Fibroblast of skin of right biceps (primary cell): Measurements from ENCODE around the gene LMAN1L.

Experiments used
- DNase-seq: peaks from one replicate; pipeline ENCODE4 v3.0.0-alpha.2; 2013

Gene LMAN1L

GRCh38 chr15:74812533-74812932, at the start of gene LMAN1L:
TSS of gene LMAN1L (plus strand) at chr15:74812835. CDS start at chr15:74812855, 20 bp downstream.
- DNase-seq = no peak

- DNase-seq = no peak
Measured at GRCh38 chr15:74763416-74763815, 49.2 kb upstream of the LMAN1L start.

GRCh38 chr15:74767167-74768098, 45.2 kb upstream of the LMAN1L start:
- no peak for DNase-seq

GRCh38 chr15:74768099-74768770, 44.4 kb upstream of the LMAN1L start:
- peak; percentile 10 for DNase-seq

GRCh38 chr15:74768771-74769342, 43.8 kb upstream of the LMAN1L start:
- peak; percentile 51 for DNase-seq

- no peak for DNase-seq
Measured at GRCh38 chr15:74769463-74770025, 43.1 kb upstream of the LMAN1L start.

GRCh38 chr15:74770211-74770903, 42.3 kb upstream of the LMAN1L start:
- DNase-seq = no peak

- no peak for DNase-seq
Measured at GRCh38 chr15:74773329-74773728, 39.3 kb upstream of the LMAN1L start.

- no peak for DNase-seq
Measured at GRCh38 chr15:74773731-74774252, 38.8 kb upstream of the LMAN1L start.

GRCh38 chr15:74775132-74775562, 37.5 kb upstream of the LMAN1L start:
- DNase-seq = no peak

- no peak for DNase-seq
Measured at GRCh38 chr15:74775894-74776293, 36.7 kb upstream of the LMAN1L start.

- peak; percentile 48 for DNase-seq
Measured at GRCh38 chr15:74776821-74777768, 35.5 kb upstream of the LMAN1L start.

- no peak for DNase-seq
Measured at GRCh38 chr15:74777769-74778598, 34.7 kb upstream of the LMAN1L start.

GRCh38 chr15:74778599-74778970, 34.0 kb upstream of the LMAN1L start:
- no peak for DNase-seq

GRCh38 chr15:74779162-74779648, 33.4 kb upstream of the LMAN1L start:
- no peak for DNase-seq

GRCh38 chr15:74780523-74781430, 31.9 kb upstream of the LMAN1L start:
- peak; percentile 61 for DNase-seq

- DNase-seq = peak; percentile 76
Measured at GRCh38 chr15:74781431-74782258, 31.0 kb upstream of the LMAN1L start, which contains the start of gene CSK. TSS of gene CSK (plus strand) at chr15:74782080. CDS start at chr15:74798298, 16,218 bp downstream.
